NCI-H1436 (cell line): ENCODE results near the gene RPS6KC1.
"Not testable (repeated sequence)": the region's sequence is repeated elsewhere in the genome, so short reads cannot be mapped to it uniquely, and the experiment has no call there.

ENCODE experiments used
- DNase-seq: peaks from one replicate; lab custom pipeline; 2025; lab: John Stamatoyannopoulos, UW

RPS6KC1 gene, protein sequence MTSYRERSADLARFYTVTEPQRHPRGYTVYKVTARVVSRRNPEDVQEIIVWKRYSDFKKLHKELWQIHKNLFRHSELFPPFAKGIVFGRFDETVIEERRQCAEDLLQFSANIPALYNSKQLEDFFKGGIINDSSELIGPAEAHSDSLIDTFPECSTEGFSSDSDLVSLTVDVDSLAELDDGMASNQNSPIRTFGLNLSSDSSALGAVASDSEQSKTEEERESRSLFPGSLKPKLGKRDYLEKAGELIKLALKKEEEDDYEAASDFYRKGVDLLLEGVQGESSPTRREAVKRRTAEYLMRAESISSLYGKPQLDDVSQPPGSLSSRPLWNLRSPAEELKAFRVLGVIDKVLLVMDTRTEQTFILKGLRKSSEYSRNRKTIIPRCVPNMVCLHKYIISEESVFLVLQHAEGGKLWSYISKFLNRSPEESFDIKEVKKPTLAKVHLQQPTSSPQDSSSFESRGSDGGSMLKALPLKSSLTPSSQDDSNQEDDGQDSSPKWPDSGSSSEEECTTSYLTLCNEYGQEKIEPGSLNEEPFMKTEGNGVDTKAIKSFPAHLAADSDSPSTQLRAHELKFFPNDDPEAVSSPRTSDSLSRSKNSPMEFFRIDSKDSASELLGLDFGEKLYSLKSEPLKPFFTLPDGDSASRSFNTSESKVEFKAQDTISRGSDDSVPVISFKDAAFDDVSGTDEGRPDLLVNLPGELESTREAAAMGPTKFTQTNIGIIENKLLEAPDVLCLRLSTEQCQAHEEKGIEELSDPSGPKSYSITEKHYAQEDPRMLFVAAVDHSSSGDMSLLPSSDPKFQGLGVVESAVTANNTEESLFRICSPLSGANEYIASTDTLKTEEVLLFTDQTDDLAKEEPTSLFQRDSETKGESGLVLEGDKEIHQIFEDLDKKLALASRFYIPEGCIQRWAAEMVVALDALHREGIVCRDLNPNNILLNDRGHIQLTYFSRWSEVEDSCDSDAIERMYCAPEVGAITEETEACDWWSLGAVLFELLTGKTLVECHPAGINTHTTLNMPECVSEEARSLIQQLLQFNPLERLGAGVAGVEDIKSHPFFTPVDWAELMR

DNA sequence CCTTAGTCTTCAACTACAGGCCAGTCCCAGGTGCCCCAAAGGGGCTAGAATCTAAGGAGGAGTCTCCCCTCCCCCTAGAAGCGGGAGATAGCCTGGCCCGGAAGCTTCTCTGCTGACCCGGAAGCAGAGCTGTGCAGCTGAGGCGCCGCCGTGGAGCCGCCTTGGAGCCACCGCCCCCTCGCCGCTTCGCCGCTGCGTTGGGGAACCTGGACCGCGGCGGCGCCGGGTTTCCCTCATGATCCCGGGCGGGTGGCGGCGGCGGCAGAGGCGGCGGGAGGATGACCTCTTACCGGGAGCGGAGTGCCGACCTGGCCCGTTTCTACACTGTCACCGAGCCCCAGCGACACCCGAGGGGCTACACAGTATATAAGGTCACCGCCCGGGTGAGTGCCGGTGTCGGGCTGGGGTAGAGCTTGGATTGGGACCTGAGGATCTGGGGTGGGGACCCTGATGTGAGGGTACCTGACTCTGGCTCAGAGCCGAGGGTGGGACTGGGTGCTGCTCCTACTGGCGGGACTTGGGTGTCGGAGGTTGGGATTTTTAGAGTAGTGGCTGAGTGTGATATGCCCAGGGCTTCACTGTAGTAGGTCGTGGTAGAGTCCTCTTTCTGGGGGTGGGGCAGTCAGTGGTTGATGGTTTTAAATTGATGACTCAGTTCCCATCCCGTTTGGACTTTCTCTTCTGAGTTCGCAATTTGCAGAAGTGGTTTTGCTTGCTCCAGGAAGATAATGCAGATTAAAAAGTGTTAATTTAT is at the start of gene RPS6KC1:
Gene RPS6KC1 (plus strand): TSS at position 115 of the 754 bp plus-strand sequence. CDS start 164 bp downstream, at position 279.
- DNase-seq, result peak; percentile 87

DNA sequence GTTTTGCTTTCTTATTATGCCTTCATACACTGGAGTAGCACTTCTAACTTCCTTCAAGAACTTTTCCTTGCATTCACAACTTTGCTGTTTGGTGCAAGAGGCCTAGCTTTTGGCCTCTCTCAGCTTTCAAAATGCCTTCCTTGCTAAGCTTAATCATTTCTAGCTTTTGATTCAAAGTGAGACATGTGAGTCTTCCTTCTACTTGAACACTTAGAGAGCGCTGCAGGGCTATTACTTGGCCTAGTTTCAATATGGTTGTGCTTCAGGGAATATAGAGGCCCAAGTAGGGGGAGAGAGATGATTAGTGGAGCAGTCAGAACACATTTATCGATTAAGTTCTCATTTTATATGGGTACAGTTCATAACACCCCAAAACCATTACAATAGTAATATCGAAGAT is 47.8 kb upstream of the RPS6KC1 start:
- no peak for DNase-seq

DNA sequence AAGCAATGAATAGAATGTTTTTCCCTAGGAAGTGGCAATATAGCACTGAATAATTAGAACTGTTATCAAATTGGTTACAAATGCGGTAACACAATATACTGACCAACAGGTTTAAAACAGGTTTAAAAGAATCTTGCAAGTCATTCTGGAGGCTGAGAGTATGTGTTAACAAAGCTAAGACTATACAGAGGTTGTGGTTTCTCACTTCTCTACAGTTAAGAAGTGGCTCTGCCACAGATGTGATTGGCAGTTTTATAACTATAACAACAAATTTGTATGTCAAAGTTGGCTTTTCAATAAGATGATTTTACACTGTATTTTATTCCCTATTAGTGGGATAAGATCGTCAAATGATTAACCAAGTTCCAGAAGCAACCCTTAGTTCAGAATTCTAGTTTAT is 42.5 kb upstream of the RPS6KC1 start:
- DNase-seq, result no peak

DNA sequence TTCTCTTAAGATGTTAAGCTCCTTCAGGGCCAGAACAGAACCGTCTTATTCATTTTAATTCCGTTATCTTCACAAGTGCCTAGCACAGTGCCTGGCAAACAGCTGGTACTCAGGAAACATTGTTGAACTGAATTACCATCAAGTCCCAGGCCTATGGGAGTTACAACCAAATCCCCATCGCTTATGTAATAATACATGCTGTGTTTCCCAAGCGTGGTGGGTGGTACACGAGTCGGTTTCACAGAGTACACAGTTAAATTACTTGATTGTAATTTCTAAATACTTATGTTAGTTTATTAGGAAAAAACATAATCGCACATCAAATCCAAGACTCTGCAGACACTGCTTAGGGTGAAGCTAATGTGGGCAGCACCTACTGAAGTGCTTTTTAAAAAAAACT is 36.4 kb upstream of the RPS6KC1 start:
- DNase-seq, result peak; percentile 12

DNA sequence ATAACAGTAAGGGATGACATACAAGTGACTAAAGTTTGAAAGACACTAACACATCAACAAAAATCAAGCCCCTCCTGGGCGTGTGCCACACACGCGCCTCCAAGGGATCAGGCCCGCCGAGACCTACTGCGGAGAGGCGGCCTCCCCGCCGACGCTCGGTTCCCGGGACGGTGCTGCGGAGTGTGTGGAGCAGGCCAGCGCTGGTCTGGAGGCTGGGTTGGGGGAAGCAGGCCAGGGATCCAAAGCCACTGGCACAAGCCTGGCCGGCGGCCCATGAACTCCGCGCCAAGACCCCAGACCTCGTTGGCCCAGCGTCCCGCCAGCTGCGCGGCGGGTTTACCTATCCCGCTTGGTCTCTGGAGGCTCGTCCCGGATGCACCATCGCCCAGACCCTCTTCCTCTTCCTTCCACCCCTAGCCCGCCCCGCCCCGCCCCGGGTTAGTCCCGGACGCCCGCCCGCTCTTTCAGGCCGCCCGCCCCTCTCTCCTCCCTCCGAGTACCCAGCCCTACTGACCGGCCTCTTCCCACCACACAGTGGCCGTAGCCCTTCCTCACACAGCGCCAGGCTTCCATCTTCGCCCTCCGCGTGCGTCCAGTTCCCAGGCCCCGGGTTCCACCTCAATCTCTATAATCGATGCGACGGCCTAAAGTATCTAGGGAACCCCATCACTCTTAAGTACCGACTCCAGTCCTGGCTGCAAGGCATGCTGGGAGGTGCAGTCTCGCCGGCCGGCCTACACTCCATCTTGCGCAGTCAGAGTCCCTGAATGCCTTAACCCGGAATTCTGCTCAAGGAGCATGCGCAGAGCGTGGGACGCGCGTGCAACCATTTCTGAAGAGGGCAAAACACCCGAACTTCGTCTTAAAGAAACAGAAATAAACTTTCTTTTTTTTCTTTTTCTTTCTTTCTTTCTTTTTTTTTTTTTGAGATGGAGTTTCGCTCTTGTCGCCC is 35.7 kb upstream of the RPS6KC1 start, which contains the start of gene ANGEL2:
Gene ANGEL2 (minus strand): TSS at position 769 of the 952 bp plus-strand sequence. CDS start 196 bp downstream, at position 573.
- DNase-seq, result peak; percentile 99

DNA sequence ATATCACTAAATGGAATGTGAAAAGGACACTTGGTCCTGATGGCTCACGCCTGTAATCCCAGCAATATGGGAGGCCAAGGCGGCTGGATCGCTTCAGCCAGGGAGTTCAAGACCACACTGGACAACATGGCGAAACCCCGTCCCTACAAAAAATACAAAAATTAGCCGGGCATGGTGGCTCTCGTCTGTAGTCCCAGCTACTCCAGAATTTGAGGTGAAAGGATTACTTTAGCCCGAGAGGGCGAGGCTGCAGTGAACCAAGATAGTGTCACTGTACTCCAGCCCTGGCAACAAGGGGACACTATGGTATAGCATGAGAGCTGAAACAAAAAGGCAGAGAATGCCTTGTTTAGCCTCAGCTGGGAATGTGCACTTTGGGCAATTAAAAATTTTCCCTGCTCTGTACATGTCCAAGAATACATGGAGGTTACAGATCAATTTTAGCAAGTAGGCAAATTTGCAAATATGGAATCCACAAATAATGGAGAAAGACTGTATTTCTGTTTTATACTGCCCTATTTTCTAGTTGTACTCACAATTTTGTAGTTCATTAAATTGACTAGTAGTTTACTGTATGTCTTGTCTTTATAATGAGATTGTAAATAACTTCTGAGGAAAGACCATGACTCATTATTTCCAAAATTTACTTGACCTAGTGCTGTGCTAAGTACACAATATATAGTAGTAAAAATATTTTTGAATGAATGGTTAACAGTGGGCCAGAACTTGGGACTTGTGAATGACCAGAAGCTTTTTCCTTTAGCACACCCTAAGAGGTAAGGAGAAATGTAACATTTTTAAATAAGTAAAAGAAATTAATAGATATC is 33.4 kb upstream of the RPS6KC1 start:
- no peak for DNase-seq

DNA sequence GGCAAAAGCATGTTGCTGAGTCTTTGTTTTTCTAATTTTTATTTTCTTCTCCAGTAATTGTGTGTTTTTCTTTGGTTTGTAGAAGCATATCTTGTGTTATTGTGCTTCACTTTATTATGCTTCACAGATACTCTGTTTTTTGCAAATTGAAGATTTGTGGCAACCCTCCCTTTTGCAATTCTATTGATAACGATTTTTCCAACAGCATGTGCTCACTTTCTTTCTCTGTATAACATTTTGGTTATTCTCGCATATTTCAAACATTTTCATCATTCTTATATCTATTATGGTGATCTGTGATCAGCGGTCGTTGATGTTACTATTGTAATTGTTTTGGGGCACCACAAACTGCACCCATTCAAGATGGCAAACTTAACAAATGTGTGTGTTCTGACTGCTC is 31.6 kb upstream of the RPS6KC1 start:
- DNase-seq, result no peak

DNA sequence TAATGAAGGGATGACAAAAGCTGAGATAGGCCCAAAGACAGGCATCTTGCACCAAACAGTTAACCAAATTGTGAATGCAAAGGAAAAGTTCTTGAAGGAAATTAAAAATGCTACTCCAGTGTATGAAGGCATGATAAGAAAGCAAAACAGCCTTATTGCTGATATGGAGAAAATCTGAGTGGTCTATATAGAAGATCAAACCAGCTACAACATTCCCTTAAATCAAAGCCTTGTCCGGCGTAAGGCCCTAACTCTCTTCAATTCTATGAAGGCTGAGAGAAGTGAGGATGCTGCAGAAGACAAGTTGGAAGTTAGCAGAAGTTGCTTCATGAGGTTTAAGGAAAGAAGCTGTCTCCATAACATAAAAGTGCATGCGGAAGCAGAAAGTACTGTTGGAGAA is 31.0 kb upstream of the RPS6KC1 start:
- no peak for DNase-seq

DNA sequence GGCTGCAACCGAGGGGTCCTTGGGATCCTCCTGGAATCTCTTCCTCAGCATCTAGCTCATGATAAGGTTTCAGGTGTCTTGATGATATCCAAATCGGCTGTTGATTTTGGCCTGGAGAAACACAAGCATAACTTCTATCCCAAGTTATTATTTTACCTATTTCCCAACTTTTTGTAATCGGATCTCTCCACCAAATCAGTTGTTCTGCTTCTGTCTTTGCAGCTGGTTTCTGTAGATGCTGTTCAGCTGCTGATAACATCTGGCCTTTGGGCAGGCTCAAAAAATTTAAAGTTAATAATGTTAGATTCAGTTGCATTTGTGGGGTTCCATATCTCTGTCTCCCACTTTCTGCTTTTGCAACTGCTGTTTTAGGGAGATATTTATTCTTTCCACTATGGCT is 24.0 kb upstream of the RPS6KC1 start:
- DNase-seq, result not testable (repeated sequence)

DNA sequence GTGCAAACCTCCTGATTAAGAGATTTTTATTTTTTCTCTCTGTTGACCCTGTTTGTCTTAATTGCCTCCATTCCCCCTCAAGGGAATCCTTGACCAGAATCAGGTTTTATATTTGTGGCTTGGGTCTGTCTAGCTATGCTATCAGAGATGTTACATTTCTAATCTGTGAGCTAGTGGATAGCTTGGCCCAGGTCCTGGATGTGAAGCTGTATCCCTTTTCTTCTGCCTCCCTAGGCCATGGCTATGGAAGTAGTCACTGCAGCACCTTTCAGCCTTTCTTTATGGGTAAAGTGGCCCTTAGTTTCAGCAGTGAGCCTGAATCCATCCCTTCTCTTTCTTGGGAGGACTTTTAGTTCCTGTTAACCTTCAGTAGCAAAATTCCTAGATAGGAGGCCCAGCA is 18.4 kb upstream of the RPS6KC1 start:
- DNase-seq, result no peak

DNA sequence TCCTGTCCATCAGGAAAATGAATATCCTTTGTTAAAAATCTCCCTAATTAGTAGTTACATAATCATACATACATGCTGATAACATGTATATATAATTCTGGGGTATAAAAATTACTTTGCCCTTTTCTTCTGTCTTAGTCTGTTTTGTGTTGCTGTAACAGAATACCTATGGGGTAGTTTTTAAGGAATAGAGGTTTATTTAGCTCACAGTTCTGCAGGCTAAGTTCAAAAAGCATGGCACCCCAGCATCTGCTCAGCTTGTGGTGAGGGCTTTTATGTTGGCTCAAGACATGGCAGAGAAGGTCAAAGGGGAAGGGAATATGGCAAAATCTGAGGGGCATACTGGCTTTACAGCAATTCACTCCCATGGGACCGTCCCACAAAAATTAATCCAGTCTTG is 16.3 kb upstream of the RPS6KC1 start:
- no peak for DNase-seq

DNA sequence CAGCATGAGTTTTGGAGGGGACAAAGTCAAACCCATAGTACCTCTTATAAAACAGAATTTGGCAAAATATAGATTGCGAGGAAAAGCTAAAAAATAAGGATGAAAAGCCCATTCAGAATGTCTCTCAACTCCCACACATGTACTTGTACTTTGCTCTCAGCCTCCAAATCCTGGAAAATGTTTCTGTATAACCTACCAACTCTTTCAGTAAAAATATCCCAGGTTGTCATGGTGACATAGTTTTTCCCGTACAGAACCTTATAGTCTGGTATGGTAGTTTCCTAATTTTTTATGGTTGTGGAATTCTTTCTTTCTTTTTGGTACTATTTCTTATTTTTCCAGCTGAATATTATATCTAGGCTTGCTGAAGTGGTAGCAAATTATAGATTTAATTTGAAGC is 15.5 kb upstream of the RPS6KC1 start:
- DNase-seq, result no peak

DNA sequence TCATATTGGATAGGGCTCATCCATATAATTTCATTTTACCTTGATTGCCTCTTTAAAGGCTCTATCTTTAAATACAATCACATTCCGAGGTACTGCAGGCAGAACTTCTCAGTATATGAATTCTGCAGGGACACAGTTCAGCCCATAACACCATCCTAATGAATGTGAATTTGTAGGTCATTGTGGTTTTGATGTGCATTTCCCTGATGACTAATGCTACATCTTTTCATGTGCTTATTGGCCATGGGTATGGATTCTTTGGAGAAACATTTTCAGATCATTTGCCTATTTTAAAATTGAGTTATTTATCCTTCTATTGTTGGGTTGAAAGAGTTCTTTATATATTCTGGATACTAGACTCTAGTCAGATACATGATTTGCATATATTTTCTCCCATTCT is 9.6 kb upstream of the RPS6KC1 start:
- no peak for DNase-seq

DNA sequence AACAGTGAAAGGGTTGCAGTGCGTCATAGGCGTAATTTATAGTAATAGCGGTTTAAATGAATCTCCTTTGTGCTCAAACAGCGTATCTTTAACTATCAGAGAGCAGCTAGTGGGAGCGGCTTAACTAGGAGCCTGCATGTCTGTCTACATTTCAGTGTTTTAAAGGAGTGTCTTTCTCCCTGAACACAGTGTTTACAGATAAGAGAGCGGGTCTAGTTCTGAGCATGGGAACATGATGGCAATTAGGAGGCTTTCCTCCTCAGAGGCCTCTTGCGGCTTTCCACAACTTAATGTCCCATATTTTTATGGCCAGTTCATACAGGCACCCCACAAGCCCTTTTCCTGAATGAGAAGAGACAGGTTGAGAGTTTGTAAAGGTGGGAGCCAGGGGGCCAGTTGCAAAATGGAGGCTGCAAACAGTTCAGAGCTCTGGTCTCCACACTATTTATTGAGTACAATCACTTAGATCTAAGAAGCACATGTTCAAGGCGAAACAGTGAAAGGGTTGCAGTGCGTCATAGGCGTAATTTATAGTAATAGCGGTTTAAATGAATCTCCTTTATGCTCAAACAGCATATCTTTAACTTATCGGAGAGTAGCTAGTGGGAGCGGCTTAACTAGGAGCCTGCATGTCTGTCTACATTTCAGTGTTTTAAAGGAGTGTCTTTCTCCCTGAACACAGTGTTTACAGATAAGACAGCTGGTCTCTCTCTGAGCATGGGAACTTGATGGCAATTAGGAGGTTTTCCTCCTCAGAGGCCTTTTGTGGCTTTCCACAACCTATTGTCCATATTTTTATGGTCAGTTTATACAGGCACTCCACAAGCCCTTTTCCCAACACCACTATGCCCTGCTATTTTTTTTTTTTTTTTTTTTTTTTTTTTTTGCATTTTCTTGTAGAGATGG is 5.5 kb upstream of the RPS6KC1 start:
- DNase-seq, result not testable (repeated sequence)

DNA sequence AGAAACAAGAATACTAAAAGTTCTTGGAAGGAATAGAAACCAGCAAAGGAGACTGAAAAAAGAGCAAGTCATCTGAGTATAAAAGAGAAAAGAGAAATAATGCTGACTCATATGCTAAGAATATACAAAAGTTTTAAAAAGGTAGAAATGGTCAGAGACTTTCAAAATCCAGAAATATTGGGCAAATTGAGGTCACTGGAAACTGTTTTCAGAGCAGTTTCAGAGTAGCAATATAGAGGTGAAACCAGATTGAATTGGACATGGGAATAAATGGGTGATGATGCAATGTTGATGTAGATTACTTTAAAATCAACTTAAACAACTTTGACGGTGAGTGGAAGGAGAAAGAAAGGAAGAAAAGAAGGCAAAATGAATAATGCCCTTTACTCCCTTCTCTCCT is 1.8 kb upstream of the RPS6KC1 start:
- DNase-seq, result no peak

DNA sequence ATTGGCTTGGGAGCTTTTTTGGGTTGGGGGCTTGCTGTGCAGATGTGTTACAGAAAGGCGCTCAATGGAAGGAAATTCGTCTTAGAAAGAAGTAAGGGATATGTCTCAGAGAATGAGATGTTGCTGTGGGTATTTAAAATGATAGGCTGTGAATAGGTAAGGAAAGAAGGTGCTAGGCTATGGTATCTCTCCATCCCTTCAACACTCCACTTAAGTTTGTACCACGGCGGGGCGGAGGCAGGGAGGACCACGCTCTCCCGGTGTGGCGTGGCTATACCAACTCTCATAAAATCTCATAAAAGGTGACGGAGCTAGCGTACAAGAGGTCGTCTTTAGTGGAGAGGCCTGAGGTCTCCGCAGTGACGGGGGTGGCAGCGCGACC is 305 bp upstream of the RPS6KC1 start:
- DNase-seq, result no peak

DNA sequence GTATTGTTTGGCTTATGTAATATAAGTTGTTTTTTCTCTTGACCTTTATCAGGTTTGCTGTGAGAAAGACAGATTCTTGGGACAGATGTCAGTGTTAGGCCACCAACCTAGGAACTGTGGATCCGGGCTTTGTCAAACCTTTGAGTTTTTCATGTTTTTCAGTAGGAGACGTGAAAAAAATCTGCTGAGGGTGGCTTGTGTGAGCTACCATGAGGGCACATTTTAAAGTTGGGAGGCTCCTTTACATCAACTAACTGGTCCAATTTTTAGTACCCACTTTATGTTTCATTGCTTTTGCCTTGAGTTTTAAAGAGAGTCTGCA is 801 bp downstream of the RPS6KC1 start:
- DNase-seq, result no peak

DNA sequence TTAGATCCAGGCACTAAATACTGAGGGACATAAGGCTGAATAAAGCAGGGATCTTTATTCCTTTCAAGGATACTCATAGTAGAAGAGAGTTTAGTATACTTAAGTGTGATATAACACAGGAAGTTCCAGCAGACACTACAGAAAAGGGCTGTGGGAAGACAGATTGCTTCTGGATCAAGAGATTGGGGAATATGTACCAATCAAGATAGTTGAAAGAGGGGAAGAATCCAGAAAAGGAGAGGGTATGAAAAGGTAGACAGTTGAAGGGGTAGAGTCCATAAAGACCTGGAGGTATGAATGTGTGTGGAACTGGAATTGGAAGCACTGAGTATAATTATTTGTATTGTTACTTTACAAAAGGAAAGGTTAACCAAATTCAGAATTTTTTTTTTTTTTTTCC is 2.4 kb downstream of the RPS6KC1 start:
- DNase-seq, result no peak

DNA sequence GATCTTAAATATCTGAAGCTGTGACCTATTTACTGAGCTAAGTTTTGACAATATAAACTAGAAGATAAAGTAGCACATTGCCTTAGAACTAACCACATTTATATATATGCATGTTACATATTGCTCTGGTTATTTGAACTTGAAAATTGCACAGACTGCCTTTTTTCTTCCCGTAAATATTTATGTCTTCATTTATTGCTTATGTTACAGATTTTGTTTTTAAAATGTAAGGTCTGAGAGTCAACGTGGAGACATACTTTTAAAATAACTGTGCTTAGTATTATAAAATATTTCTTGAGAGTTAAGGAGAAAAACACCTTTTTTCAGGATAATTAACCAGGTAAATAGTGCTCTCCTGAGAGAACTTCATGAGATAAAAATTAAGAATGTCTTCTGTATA is 3.1 kb downstream of the RPS6KC1 start:
- DNase-seq, result no peak
